WERI-Rb-1 (cell line): ENCODE results near the gene PARP4.
A peak's percentile ranks its signal among the peaks of the same experiment; 100 is the strongest.
"Not testable (repeated sequence)": the region's sequence is repeated elsewhere in the genome, so short reads cannot be mapped to it uniquely, and the experiment has no call there.

Source experiments
- DNase-seq: peaks from one replicate; pipeline ENCODE4 v3.0.0-alpha.2; 2020
- H3K27ac ChIP-seq: fragments of 250-450 bp; sonication (Bioruptor Pico); 2 replicates; pipeline ENCODE4 v1.5.1; 2020; ENCODE audit warnings: mild to moderate bottlenecking, moderate library complexity
- H3K27me3 ChIP-seq: fragments of 250-450 bp; sonication (Bioruptor Pico); 2 replicates; pipeline ENCODE4 v1.5.1; 2021; ENCODE audit warnings: mild to moderate bottlenecking, low read depth, moderate library complexity; ENCODE audit not compliant: insufficient read depth, severe bottlenecking
- H3K36me3 ChIP-seq: fragments of 250-450 bp; sonication (Bioruptor Pico); 2 replicates; pipeline ENCODE4 v1.5.1; 2020; ENCODE audit warnings: mild to moderate bottlenecking, moderate library complexity
- H3K4me3 ChIP-seq: 2 replicates; pipeline ENCODE4 v1.5.1; 2011; ENCODE audit warnings: low read depth, mild to moderate bottlenecking, control low read depth, low read length
- H3K9me3 ChIP-seq: fragments of 250-450 bp; sonication (Bioruptor Pico); 2 replicates; pipeline ENCODE4 v1.5.1; 2021; ENCODE audit warnings: mild to moderate bottlenecking, moderate library complexity; ENCODE audit not compliant: severe bottlenecking
- TF ChIP-seq, protein P1 (sequence below): IDR thresholded peaks from 2 replicates; pipeline ENCODE4 v1.5.1; 2011; ENCODE audit warnings: low read depth, mild to moderate bottlenecking, control low read depth, inconsistent platforms, low read length

The PARP4 gene

DNA sequence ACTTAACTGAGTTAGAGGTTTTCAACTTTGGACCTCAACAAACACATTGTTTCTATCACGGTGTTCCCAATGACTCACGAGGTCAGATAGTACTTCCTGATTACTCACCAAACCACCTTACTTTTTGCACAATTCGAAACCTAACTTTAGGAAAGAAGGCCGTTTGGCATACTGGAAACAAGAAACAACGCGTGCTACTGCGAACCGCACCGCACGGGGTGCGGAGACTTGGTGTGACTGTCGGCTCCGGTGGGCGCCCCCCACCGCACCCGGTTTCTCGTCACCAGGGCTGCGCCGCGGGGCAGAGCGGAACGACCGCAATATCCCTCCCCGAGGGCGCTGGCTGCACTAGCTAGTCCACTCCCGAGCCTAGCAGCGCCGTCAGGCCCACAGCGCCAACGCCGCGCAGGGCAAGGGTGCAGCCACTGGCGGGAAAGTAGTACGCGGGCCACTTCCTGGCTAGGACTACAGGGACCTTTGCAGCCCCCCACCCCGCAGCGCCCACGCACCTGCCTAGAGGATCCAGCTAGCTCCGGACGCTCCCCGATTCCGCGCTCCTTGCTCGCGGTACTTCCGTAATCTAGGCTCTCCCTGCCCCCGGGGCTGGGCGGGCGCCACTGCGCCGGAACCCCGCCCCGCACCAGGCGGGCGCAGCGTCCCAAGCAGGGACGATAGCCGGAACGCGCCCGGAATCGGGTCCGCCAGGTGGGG lies at the start of gene PARP4:
Gene PARP4, minus strand, starts transcription at position 582 of the 711 bp plus-strand sequence. CDS start 9,002 bp downstream, outside the sequence.
- TF ChIP-seq, protein P1, sequence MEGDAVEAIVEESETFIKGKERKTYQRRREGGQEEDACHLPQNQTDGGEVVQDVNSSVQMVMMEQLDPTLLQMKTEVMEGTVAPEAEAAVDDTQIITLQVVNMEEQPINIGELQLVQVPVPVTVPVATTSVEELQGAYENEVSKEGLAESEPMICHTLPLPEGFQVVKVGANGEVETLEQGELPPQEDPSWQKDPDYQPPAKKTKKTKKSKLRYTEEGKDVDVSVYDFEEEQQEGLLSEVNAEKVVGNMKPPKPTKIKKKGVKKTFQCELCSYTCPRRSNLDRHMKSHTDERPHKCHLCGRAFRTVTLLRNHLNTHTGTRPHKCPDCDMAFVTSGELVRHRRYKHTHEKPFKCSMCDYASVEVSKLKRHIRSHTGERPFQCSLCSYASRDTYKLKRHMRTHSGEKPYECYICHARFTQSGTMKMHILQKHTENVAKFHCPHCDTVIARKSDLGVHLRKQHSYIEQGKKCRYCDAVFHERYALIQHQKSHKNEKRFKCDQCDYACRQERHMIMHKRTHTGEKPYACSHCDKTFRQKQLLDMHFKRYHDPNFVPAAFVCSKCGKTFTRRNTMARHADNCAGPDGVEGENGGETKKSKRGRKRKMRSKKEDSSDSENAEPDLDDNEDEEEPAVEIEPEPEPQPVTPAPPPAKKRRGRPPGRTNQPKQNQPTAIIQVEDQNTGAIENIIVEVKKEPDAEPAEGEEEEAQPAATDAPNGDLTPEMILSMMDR: peak; percentile 1; the same call in 1 of the 2 replicates

DNA sequence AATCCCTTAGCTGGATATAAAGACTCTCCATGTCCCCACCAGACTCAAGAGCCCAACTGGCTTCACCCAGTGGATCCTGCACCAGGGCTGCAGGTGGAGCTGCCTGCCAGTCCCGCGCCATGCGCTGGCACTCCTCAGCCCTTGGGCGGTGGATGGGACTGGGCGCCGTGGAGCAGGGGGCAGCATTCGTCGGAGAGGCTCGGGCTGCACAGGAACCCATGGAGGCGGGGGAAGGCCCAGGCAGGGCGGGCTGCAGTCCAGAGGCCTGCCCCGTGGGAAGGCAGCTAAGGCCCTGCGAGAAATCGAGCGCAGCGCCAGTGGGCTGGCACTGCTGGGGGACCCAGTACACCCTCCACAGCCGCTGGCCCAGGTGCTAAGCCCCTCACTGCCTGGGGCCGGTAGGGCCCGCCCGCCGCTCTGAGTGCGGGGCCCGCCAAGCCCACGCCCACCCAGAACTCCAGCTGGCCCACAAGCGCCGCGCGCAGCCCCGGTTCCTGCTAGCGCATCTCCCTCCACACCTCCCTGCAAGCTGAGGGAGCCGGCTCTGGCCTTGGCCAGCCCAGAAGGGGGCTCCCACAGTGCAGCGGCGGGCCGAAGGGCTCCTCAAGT lies 48.1 kb upstream of the PARP4 start:
- not testable (repeated sequence) for DNase-seq, H3K4me3 ChIP-seq, H3K36me3 ChIP-seq, H3K27ac ChIP-seq, H3K27me3 ChIP-seq, H3K9me3 ChIP-seq

More for the DNA sequence above, at the start of gene PARP4:
- H3K27ac ChIP-seq: peak within 1 kb of the TSS; percentile 91
- peaks cover 25% of the 10 kb centered on the region for H3K36me3 ChIP-seq
- H3K27me3 ChIP-seq: no peaks in the 10 kb centered on the region
- peak; percentile 90 for DNase-seq
- peak within 1 kb of the TSS; percentile 56 for H3K4me3 ChIP-seq
- H3K9me3 ChIP-seq: peaks cover 2% of the 10 kb centered on the region

DNA sequence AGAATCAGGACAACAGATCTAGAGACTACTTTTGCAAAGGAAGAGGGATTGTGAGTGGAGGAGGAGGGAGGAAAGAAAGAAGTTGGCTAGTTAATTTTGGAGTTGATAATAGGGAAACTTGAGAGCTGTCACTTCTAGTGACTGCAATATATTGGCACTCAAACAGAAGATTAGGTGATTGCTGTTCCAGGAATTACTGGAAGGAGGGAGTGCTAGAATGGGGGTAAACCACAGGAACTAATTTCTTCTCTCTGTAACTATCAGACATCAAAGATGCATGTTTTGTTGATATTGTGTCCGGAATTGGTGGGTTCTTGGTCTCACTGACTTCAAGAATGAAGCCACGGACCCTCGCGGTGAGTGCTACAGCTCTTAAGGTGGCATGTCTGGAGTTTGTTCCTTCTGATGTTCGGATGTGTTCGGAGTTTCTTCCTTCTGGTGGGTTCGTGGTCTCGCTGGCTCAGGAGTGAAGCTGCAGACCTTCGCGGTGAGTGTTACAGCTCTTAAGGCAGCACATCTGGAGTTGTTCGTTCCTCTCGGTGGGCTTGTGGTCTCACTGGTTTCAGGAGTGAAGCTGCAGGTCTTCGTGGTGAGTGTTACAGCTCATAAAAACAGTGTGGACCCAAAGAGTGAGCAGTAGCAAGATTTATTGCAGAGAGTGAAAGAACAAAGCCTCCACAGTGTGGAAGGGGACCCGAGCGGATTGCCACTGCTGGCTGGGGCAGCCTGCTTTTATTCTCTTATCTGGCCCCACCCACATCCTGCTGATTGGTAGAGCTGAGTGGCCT lies 47.0 kb upstream of the PARP4 start:
- not testable (repeated sequence) for DNase-seq, H3K27ac ChIP-seq, H3K36me3 ChIP-seq, H3K4me3 ChIP-seq, H3K9me3 ChIP-seq, H3K27me3 ChIP-seq

DNA sequence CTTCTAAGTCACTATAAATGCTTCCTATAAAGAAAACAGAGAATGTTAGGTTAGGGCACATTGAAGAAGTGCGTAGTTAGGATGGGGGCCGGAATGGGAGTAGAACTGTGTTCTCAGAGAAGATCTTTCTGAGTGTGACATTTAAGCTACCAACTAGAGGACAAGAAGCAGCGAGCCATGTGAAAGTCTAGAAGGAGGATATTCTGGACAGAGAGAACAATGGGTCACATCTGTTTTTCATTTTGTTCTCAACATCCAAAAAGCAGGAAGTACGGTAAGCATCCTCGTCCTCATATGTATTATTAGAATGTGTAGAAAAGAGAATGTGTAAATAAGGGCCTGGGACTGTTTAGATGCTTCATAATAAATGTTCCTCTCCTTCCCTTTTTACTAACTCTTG lies 44.5 kb upstream of the PARP4 start:
- peaks cover 10% of the 10 kb centered on the region for H3K9me3 ChIP-seq
- TF ChIP-seq, protein P1: no peak
- no peak for DNase-seq
- no peaks in the 10 kb centered on the region for H3K27me3 ChIP-seq
- H3K36me3 ChIP-seq: no peaks in the 10 kb centered on the region
- H3K4me3 ChIP-seq: no peak overlapping the region
- no peak overlapping the region for H3K27ac ChIP-seq

DNA sequence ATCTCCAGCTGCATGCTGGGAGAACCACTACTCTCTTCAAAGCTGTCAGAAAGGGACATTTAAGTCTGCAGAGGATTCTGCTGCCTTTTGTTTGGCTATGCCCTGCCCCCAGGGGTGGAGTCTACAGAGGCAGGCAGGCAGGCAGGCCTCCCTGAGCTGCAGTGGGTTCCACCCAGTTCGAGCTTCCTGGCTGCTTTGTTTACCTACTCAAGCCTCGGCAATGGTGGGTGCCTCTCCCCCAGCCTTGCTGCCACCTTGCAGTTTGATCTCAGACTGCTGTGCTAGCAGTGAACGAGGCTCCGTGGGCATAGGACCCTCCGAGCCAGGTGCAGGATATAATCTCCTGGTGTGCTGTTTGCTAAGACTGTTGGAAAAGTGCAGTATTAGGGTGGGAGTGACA lies 41.3 kb upstream of the PARP4 start:
- H3K4me3 ChIP-seq, H3K27ac ChIP-seq, DNase-seq, H3K36me3 ChIP-seq, H3K27me3 ChIP-seq: not testable (repeated sequence)
- H3K9me3 ChIP-seq: peaks cover 10% of the 10 kb centered on the region

DNA sequence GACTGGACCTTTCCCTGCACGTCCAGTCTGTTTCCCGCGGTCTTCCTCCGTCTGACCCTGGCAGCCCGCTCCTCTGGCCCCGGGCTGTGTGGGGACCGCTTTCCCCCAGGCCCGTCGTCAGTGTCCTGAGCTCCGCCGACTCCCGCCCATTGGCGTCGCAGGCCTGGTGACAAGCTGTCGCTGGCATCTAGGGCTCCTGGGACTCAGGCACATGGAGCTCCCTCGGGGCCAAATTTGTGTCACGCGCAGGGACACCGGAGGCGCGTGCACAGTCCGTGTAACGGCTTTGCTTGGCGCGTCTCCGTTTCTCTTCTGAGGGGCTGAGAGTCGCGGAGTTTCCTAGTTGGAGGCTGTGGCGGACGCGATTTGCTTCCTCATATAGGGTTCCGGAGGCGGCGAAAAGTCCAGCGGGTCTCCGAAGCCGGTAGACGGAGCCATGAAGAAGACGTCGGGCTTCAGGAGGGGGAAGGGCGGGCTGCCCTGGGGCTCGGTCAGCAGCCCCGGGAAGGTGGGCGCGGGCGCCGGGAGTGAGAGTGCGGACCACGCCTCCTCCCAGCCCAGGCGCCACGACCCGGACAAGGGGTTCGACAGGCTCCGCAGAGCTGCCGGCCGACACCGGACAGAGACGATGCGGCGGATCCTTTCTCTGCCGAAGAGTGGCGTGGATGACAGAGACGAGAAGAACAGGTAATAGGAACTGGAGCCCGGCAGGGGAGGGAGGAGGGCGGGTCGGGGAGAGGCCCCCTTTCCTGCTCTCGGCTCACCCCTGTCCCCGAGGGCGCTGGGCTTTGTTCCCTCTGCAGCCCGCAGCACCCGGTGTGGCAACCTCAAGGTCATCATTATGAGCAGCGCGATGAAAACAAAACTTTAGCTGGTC lies 29.1 kb upstream of the PARP4 start:
- peak overlapping the region; percentile 69 for H3K4me3 ChIP-seq
- H3K36me3 ChIP-seq, H3K9me3 ChIP-seq, H3K27me3 ChIP-seq, H3K27ac ChIP-seq: not testable (repeated sequence)
- DNase-seq: peak; percentile 66

DNA sequence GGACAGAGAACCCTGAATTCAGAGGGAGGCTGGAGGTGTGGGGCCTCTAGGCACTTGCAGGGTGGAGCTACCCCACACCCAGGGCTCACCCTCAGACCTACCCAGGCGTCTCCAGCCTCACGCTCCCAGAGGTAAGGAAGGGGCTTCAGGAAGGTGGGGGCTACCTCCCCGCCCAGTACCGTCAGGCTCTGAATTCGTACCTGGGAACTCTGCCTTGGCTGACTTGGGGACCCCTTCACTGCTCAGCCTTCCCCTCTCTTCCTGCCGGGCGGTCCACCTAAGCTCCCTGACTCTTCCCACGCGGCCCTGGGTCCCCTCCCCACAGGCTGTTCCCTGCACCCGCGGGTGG lies 28.5 kb upstream of the PARP4 start:
- DNase-seq: no peak
- peaks cover 5% of the 10 kb centered on the region for H3K27me3 ChIP-seq
- no peak overlapping the region for H3K27ac ChIP-seq
- TF ChIP-seq, protein P1: no peak
- peak overlapping the region; percentile 69 for H3K4me3 ChIP-seq
- H3K36me3 ChIP-seq: no peaks in the 10 kb centered on the region
- peaks cover 3% of the 10 kb centered on the region for H3K9me3 ChIP-seq
